Keratinocyte (primary cell): ENCODE data around the gene SOD1. TPM values are rescaled to one million over a fixed set of nuclear protein-coding genes. Genes with fewer than 3 reads are reported as not detected.

Experiments used
- DNase-seq: peaks from one replicate; pipeline ENCODE4 v3.0.0-alpha.2; 2011; ENCODE audit warnings: low read depth, missing footprints, low spot score
- FAIRE-seq: peaks from 2 replicates; lab custom pipeline; 2011; peaks lifted over from hg19 to GRCh38; lab: Jason Lieb, UNC
- H2AFZ ChIP-seq: 2 replicates; pipeline ENCODE4 v1.6.0; 2012; ENCODE audit warnings: low read length, control low read depth, inconsistent platforms; ENCODE audit not compliant: control insufficient read depth
- H3K27ac ChIP-seq: 2 replicates; pipeline ENCODE4 v1.5.1; 2011; ENCODE audit warnings: low read length; ENCODE audit not compliant: control insufficient read depth, insufficient read depth
- H3K27me3 ChIP-seq: 3 replicates; pipeline ENCODE4 v1.6.0; 2011; ENCODE audit warnings: low read length; ENCODE audit not compliant: control insufficient read depth, insufficient read depth; ENCODE audit errors: extremely low read depth
- H3K36me3 ChIP-seq, 2 experiments: 2 replicates in 1 of 2; 3 replicates in 1 of 2; pipeline ENCODE4 v1.5.1; 2011; ENCODE audit warnings: low read length in 2 of 2, mild to moderate bottlenecking in 1 of 2; ENCODE audit not compliant: control insufficient read depth in 2 of 2, insufficient read depth in 2 of 2; ENCODE audit errors: extremely low read depth in 1 of 2
- H3K4me1 ChIP-seq: 3 replicates; pipeline ENCODE4 v1.5.1; 2011; ENCODE audit warnings: low read length; ENCODE audit not compliant: control insufficient read depth, insufficient read depth; ENCODE audit errors: extremely low read depth
- H3K4me2 ChIP-seq: 3 replicates; pipeline ENCODE4 v1.6.0; 2011; ENCODE audit warnings: low read depth, low read length; ENCODE audit not compliant: control insufficient read depth, insufficient read depth; ENCODE audit errors: extremely low read depth
- H3K4me3 ChIP-seq, 3 experiments: fragments of 200-600 bp in 1 of 3; sonication (generic) in 1 of 3; 2 replicates in 2 of 3; 3 replicates in 1 of 3; pipeline ENCODE4 v1.5.1; 2011 to 2016; ENCODE audit warnings: low read length in 3 of 3, mild to moderate bottlenecking in 3 of 3, control low read depth in 2 of 3, inconsistent platforms in 1 of 3, low read depth in 1 of 3, mixed read lengths in 1 of 3, mixed run types in 1 of 3, moderate library complexity in 1 of 3; ENCODE audit not compliant: control insufficient read depth in 2 of 3, insufficient read depth in 2 of 3; ENCODE audit errors: extremely low read depth in 1 of 3
- H3K79me2 ChIP-seq: 2 replicates; pipeline ENCODE4 v1.6.0; 2012; ENCODE audit warnings: low read length; ENCODE audit not compliant: control insufficient read depth, insufficient read depth
- H3K9ac ChIP-seq: 3 replicates; pipeline ENCODE4 v1.6.0; 2011; ENCODE audit warnings: low read length; ENCODE audit not compliant: control insufficient read depth, insufficient read depth; ENCODE audit errors: extremely low read depth
- H3K9me1 ChIP-seq: 3 replicates; pipeline ENCODE4 v1.6.0; 2011; ENCODE audit warnings: low read length; ENCODE audit not compliant: control insufficient read depth, insufficient read depth; ENCODE audit errors: extremely low read depth
- H3K9me3 ChIP-seq: 2 replicates; pipeline ENCODE4 v1.5.1; 2012; ENCODE audit warnings: low read depth, low read length; ENCODE audit not compliant: control insufficient read depth
- H4K20me1 ChIP-seq: 3 replicates; pipeline ENCODE4 v1.6.0; 2011; ENCODE audit warnings: low read length; ENCODE audit not compliant: control insufficient read depth, insufficient read depth; ENCODE audit errors: extremely low read depth
- EZH2 ChIP-seq: IDR thresholded peaks from one replicate; pipeline ENCODE4 v1.6.1; 2012; ENCODE audit warnings: inconsistent platforms, mild to moderate bottlenecking, low read length, moderate library complexity
- dilution Hi-C: fragments of 300-500 bp; cut with MboI; formaldehyde crosslinking; loops from one replicate; pipeline ENCODE4 v1.7.0; 2020; ENCODE audit warnings: low sequenced_read_pairs; ENCODE audit not compliant: extremely low pct_ligation_motif_present
- polyA plus RNA-seq, 5 experiments: library from polyadenylated mRNA; depleted of rRNA in 3 of 5; stranded (reverse) in 3 of 5; stranded (forward) in 1 of 5; unstranded in 1 of 5; fragments of >200 nt; gene quantifications; 1 replicate in 1 of 5; 2 replicates in 3 of 5; 3 replicates in 1 of 5; pipeline versions ENCODE4 v1.2.1 to v1.2.3, GENCODE V29; 2011 to 2012; ENCODE audit warnings: missing spikeins in 2 of 5, low read depth in 1 of 5, low replicate concordance in 1 of 5
- TF ChIP-seq, protein P1 (sequence below), 3 experiments: IDR thresholded peaks in 1 of 3; conservative IDR thresholded peaks in 1 of 3; optimal IDR thresholded peaks in 1 of 3; 2 replicates in 2 of 3; 3 replicates in 1 of 3; pipeline versions ENCODE3 to v1.5.1; 2011; ENCODE audit warnings: low read length in 3 of 3, mild to moderate bottlenecking in 3 of 3, moderate library complexity in 2 of 3, control low read depth in 1 of 3, inconsistent platforms in 1 of 3; ENCODE audit not compliant: insufficient read depth in 2 of 3; ENCODE audit errors: extremely low read depth in 1 of 3

The SOD1 gene
- polyA plus RNA-seq, 1 donor (not counting 4 experiments of a cell fraction or from before 2014, with no cell fraction given) = 426 TPM

DNA sequence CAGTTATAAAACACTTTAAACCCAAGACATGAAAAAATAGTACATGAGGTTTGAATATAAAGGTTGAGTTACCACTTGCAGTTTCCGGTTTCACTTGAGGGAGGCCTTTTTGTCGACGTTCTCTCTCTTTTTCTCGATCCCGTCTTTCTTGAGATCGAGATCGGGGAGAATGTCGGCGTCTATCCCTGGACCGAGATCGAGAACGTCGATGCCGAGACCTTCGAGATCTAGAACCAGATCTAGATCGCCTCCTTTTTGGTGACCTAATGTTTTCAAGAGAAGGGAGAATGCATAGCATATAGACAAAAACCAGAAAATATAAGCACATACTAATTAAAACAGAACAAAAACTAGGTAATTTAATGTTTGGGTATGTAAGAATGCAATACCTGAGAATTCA is 33.7 kb downstream of the SOD1 start:
- dilution Hi-C loops = no loop called here
- no peak overlapping the region for H3K4me3 ChIP-seq
- H4K20me1 ChIP-seq = no peaks in the 10 kb centered on the region
- peaks cover 11 to 33% of the 10 kb centered on the region in 2 experiments for H3K36me3 ChIP-seq
- TF ChIP-seq, protein P1, sequence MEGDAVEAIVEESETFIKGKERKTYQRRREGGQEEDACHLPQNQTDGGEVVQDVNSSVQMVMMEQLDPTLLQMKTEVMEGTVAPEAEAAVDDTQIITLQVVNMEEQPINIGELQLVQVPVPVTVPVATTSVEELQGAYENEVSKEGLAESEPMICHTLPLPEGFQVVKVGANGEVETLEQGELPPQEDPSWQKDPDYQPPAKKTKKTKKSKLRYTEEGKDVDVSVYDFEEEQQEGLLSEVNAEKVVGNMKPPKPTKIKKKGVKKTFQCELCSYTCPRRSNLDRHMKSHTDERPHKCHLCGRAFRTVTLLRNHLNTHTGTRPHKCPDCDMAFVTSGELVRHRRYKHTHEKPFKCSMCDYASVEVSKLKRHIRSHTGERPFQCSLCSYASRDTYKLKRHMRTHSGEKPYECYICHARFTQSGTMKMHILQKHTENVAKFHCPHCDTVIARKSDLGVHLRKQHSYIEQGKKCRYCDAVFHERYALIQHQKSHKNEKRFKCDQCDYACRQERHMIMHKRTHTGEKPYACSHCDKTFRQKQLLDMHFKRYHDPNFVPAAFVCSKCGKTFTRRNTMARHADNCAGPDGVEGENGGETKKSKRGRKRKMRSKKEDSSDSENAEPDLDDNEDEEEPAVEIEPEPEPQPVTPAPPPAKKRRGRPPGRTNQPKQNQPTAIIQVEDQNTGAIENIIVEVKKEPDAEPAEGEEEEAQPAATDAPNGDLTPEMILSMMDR (optimal IDR thresholded peaks at IDR 0.05 in 1 of 3, IDR thresholded peaks at IDR 0.05 in 1 of 3, conservative IDR thresholded peaks at IDR 0.05 in 1 of 3; ENCODE audit: extremely low read depth in 1 of 3, insufficient read depth in 2 of 3, low read length in 3 of 3) = no peak
- TF ChIP-seq EZH2 = no peak
- no peaks in the 10 kb centered on the region for H3K9me3 ChIP-seq
- no peak overlapping the region for H3K27ac ChIP-seq
- H2AFZ ChIP-seq = no peak overlapping the region
- DNase-seq = no peak
- H3K27me3 ChIP-seq = no peaks in the 10 kb centered on the region
- H3K4me2 ChIP-seq = no peak overlapping the region
- no peaks in the 10 kb centered on the region for H3K9me1 ChIP-seq
- H3K79me2 ChIP-seq = no peaks in the 10 kb centered on the region
- no peak overlapping the region for H3K9ac ChIP-seq
- H3K4me1 ChIP-seq = no peaks in the 10 kb centered on the region
- no peak for FAIRE-seq

DNA sequence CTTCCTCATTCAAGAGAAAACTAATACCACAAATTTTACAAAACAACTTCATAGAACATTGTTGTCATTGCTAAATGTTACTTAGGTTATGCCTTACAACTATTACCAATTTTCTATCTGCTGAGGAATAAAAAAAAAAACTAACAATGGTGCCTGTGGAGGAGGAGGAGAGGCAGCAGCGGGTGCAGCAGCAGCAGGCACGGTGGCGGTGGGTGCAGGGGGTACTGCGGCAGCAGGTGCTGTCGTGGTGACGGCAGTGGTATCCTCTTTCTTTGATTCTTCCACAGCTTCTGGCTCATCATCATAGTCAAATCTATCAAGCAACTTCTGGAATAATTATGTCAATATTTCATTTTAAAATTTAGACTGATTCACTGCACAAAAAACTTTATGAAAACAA is 36.9 kb downstream of the SOD1 start:
- TF ChIP-seq, protein P1 (optimal IDR thresholded peaks at IDR 0.05 in 1 of 3, IDR thresholded peaks at IDR 0.05 in 1 of 3, conservative IDR thresholded peaks at IDR 0.05 in 1 of 3; ENCODE audit: extremely low read depth in 1 of 3, insufficient read depth in 2 of 3, low read length in 3 of 3) = no peak
- TF ChIP-seq EZH2 = no peak
- Histone ChIP-seq H3K4me2 (no peak overlapping the region), H3K4me3 (no peak overlapping the region), H3K4me1 (no peaks in the 10 kb centered on the region), H2AFZ (no peak overlapping the region), H3K27ac (no peak overlapping the region), H3K9ac (no peak overlapping the region), H3K27me3 (no peaks in the 10 kb centered on the region), H4K20me1 (no peaks in the 10 kb centered on the region), H3K36me3 (peaks cover 14 to 32% of the 10 kb centered on the region in 2 experiments), H3K79me2 (no peaks in the 10 kb centered on the region), H3K9me1 (no peaks in the 10 kb centered on the region), H3K9me3 (no peaks in the 10 kb centered on the region)
- FAIRE-seq (no peak), DNase-seq (no peak)
- dilution Hi-C loops = no loop called here
